HEK293 (cell line): ENCODE results near the gene ADGRB3.
"Not testable (repeated sequence)": the region's sequence is repeated elsewhere in the genome, so short reads cannot be mapped to it uniquely, and the experiment has no call there.

Experiments
- CTCF ChIA-PET: fragments of 350-600 bp; formaldehyde crosslinking; extraction: SDS; loops from one replicate; lab custom pipeline; 2021; ENCODE audit warnings: antibody characterized with exemption; lab: Yijun Ruan, JAX
- POLR2A ChIA-PET: fragments of 300-600 bp; formaldehyde crosslinking; extraction: SDS; loops from one replicate; lab custom pipeline; 2020; ENCODE audit warnings: antibody characterized with exemption, inconsistent platforms; lab: Yijun Ruan, JAX
- H3K27ac ChIP-seq: fragments of 200-500 bp; sonication (Bioruptor generic); 2 replicates; pipeline ENCODE4 v1.5.1; 2014; ENCODE audit warnings: low read depth, low read length, control low read depth, inconsistent platforms; ENCODE audit errors: extremely low read depth
- H3K36me3 ChIP-seq, 2 experiments: fragments of 200-500 bp in 1 of 2; sonication (Bioruptor generic) in 1 of 2; 1 replicate in 1 of 2; 2 replicates in 1 of 2; pipeline ENCODE4 v1.5.1; 2014 to 2017; ENCODE audit warnings: inconsistent platforms in 2 of 2, low read length in 2 of 2; ENCODE audit not compliant: control insufficient read depth in 2 of 2, insufficient read depth in 1 of 2
- H3K4me1 ChIP-seq: fragments of 200-500 bp; sonication (Bioruptor generic); 2 replicates; pipeline ENCODE4 v1.5.1; 2014; ENCODE audit warnings: mild to moderate bottlenecking, low read length, inconsistent platforms; ENCODE audit not compliant: control insufficient read depth, insufficient read depth
- H3K4me3 ChIP-seq: 2 replicates; pipeline ENCODE4 v1.5.1; 2011; ENCODE audit warnings: low read depth, mild to moderate bottlenecking, control low read depth, low read length, moderate library complexity
- H3K9me3 ChIP-seq: fragments of 200-500 bp; sonication (Bioruptor generic); 2 replicates; pipeline ENCODE4 v1.5.1; 2014; ENCODE audit warnings: low read depth, low read length, inconsistent platforms; ENCODE audit not compliant: control insufficient read depth, insufficient read depth
- AEBP2 ChIP-seq: fragments of 450-650 bp; formaldehyde crosslinking; IDR thresholded peaks from 2 replicates; pipeline ENCODE4 v1.5.1; 2016; ENCODE audit warnings: missing biosample characterization, missing genetic modification characterization, borderline replicate concordance
- PBX3 ChIP-seq: sonication (generic); formaldehyde crosslinking; IDR thresholded peaks from 2 replicates; pipeline ENCODE4 v1.8.1; 2022; ENCODE audit warnings: mild to moderate bottlenecking, moderate library complexity, missing genetic modification reagents
- PRDM2 ChIP-seq: fragments of 450-650 bp; formaldehyde crosslinking; IDR thresholded peaks from 2 replicates; pipeline ENCODE4 v1.5.1; 2016; ENCODE audit warnings: missing biosample characterization, missing genetic modification characterization, borderline replicate concordance
- PRDM4 ChIP-seq: fragments of 450-650 bp; formaldehyde crosslinking; IDR thresholded peaks from 2 replicates; pipeline ENCODE4 v1.5.1; 2017; ENCODE audit warnings: missing biosample characterization, missing genetic modification characterization
- SP2 ChIP-seq: fragments of 450-650 bp; formaldehyde crosslinking; IDR thresholded peaks from 2 replicates; pipeline ENCODE4 v1.5.1; 2016; ENCODE audit warnings: missing biosample characterization, missing genetic modification characterization
- TRIM28 ChIP-seq: IDR thresholded peaks from 2 replicates; pipeline ENCODE4 v1.6.1; 2011; ENCODE audit warnings: low read length, control low read depth, borderline replicate concordance
- ZBTB21 ChIP-seq: fragments of 450-650 bp; formaldehyde crosslinking; IDR thresholded peaks from 2 replicates; pipeline ENCODE4 v1.5.1; 2017; ENCODE audit warnings: missing biosample characterization, missing genetic modification characterization
- ZBTB8A ChIP-seq: fragments of 450-650 bp; formaldehyde crosslinking; IDR thresholded peaks from 2 replicates; pipeline ENCODE4 v1.5.1; 2016; ENCODE audit warnings: missing biosample characterization, missing genetic modification characterization
- ZNF10 ChIP-seq: fragments of 450-650 bp; formaldehyde crosslinking; IDR thresholded peaks from 2 replicates; pipeline ENCODE4 v1.5.1; 2017; ENCODE audit warnings: missing biosample characterization, missing genetic modification characterization
- ZNF112 ChIP-seq: fragments of 450-650 bp; formaldehyde crosslinking; IDR thresholded peaks from 2 replicates; pipeline ENCODE4 v1.5.0; 2017; ENCODE audit warnings: missing biosample characterization, missing genetic modification characterization
- ZNF146 ChIP-seq: fragments of 450-650 bp; formaldehyde crosslinking; IDR thresholded peaks from 2 replicates; pipeline ENCODE4 v1.5.1; 2016; ENCODE audit warnings: missing biosample characterization, missing genetic modification characterization
- ZNF248 ChIP-seq: fragments of 450-650 bp; formaldehyde crosslinking; IDR thresholded peaks from 2 replicates; pipeline ENCODE4 v1.5.1; 2017; ENCODE audit warnings: missing biosample characterization, missing genetic modification characterization
- ZNF391 ChIP-seq: fragments of 450-650 bp; formaldehyde crosslinking; IDR thresholded peaks from 2 replicates; pipeline ENCODE4 v1.5.1; 2016; ENCODE audit warnings: low read depth, missing biosample characterization, missing genetic modification characterization, borderline replicate concordance
- ZNF423 ChIP-seq: fragments of 450-650 bp; formaldehyde crosslinking; IDR thresholded peaks from 2 replicates; pipeline ENCODE4 v1.5.1; 2016; ENCODE audit warnings: missing biosample characterization, missing genetic modification characterization
- ZNF549 ChIP-seq: fragments of 450-650 bp; IDR thresholded peaks from 2 replicates; pipeline ENCODE4 v1.5.1; 2018; ENCODE audit warnings: missing biosample characterization, missing genetic modification characterization, mild to moderate bottlenecking, inconsistent platforms, moderate library complexity
- ZNF560 ChIP-seq: fragments of 450-650 bp; formaldehyde crosslinking; IDR thresholded peaks from 2 replicates; pipeline ENCODE4 v1.5.1; 2017; ENCODE audit warnings: missing biosample characterization, missing genetic modification characterization, borderline replicate concordance
- ZNF621 ChIP-seq: fragments of 450-650 bp; formaldehyde crosslinking; IDR thresholded peaks from 2 replicates; pipeline ENCODE4 v1.5.1; 2017; ENCODE audit warnings: missing biosample characterization, missing genetic modification characterization
- ZNF623 ChIP-seq: fragments of 450-650 bp; formaldehyde crosslinking; IDR thresholded peaks from 2 replicates; pipeline ENCODE4 v1.5.1; 2016; ENCODE audit warnings: missing biosample characterization, missing genetic modification characterization
- ZNF624 ChIP-seq: fragments of 450-650 bp; formaldehyde crosslinking; IDR thresholded peaks from 2 replicates; pipeline ENCODE4 v1.5.1; 2017; ENCODE audit warnings: missing biosample characterization, missing genetic modification characterization
- ZNF660 ChIP-seq: fragments of 450-650 bp; IDR thresholded peaks from 2 replicates; pipeline ENCODE4 v1.5.1; 2018; ENCODE audit warnings: missing biosample characterization, mild to moderate bottlenecking, missing genetic modification characterization
- ZNF76 ChIP-seq: fragments of 450-650 bp; formaldehyde crosslinking; IDR thresholded peaks from 2 replicates; pipeline ENCODE4; 2016; ENCODE audit warnings: low read depth, missing biosample characterization, missing genetic modification characterization, borderline replicate concordance
- ZNF792 ChIP-seq: fragments of 450-650 bp; formaldehyde crosslinking; IDR thresholded peaks from 2 replicates; pipeline ENCODE4 v1.5.1; 2016; ENCODE audit warnings: missing biosample characterization, missing genetic modification characterization

The ADGRB3 gene

GRCh38 chr6:68673255-68673654 is 38.2 kb downstream of the ADGRB3 start (continued):
- TF ChIP-seq PBX3 (CRISPR knock-in tag) = no peak
- TF ChIP-seq ZNF624 (tag by site-specific recombination) = no peak
- TF ChIP-seq TRIM28 = no peak
- no peak for TF ChIP-seq ZNF248 (tag by site-specific recombination)
- no peak for TF ChIP-seq PRDM4

GRCh38 chr6:68675548-68675947 is 40.5 kb downstream of the ADGRB3 start:
- no peak overlapping the region for H3K27ac ChIP-seq
- no peak for TF ChIP-seq ZNF660 (tag by site-specific recombination)
- no peak for TF ChIP-seq ZNF621
- no peak for TF ChIP-seq AEBP2 (tag by site-specific recombination)
- no peak for TF ChIP-seq ZBTB21 (tag by site-specific recombination)
- no peak for TF ChIP-seq ZNF391
- no peak for TF ChIP-seq ZNF146
- no peak for TF ChIP-seq ZNF624 (tag by site-specific recombination)
- TF ChIP-seq ZNF549 (tag by site-specific recombination) = no peak
- no peak for TF ChIP-seq ZNF10
- TF ChIP-seq ZNF623 (tag by site-specific recombination) = no peak
- no peak for TF ChIP-seq ZNF423
- H3K36me3 ChIP-seq = no peaks in the 10 kb centered on the region
- ChIA-PET CTCF (no interaction called here), POLR2A (no interaction called here)
- H3K4me3 ChIP-seq = no peak overlapping the region
- no peaks in the 10 kb centered on the region for H3K9me3 ChIP-seq
- H3K4me1 ChIP-seq = no peaks in the 10 kb centered on the region

GRCh38 chr6:68676094-68676493 is 41.0 kb downstream of the ADGRB3 start:
- H3K36me3 ChIP-seq, CTCF ChIA-PET, POLR2A ChIA-PET, H3K9me3 ChIP-seq, H3K4me1 ChIP-seq, H3K4me3 ChIP-seq, H3K27ac ChIP-seq: not testable (repeated sequence)

- H3K9me3 ChIP-seq = no peaks in the 10 kb centered on the region
- POLR2A ChIA-PET = no interaction called here
- H3K4me3 ChIP-seq = no peak overlapping the region
- H3K4me1 ChIP-seq = no peaks in the 10 kb centered on the region
- CTCF ChIA-PET = interaction anchor here (0.6 kb wide), 1 partner anchor 97 kb away, joined by 3 read pairs; no protein-coding TSS in a partner anchor
- no peak overlapping the region for H3K27ac ChIP-seq
- H3K36me3 ChIP-seq = no peaks in the 10 kb centered on the region
- TF ChIP-seq ZNF76 (tag by site-specific recombination) = no peak
- TF ChIP-seq ZNF621 = no peak
- TF ChIP-seq ZBTB8A (tag by site-specific recombination) = no peak
- no peak for TF ChIP-seq PRDM2 (tag by site-specific recombination)
- TF ChIP-seq ZNF112 (tag by site-specific recombination) = no peak
- TF ChIP-seq ZNF560 = no peak
- TF ChIP-seq SP2 (tag by site-specific recombination) = no peak
- TF ChIP-seq ZNF792 (tag by site-specific recombination) = no peak
Observed at GRCh38 chr6:68677058-68677457, 42.0 kb downstream of the ADGRB3 start.
